Measurements from ENCODE around the gene TUBGCP5.

The TUBGCP5 gene

GRCh38 chr15:22980189-22981050 lies 58.9 kb downstream of the TUBGCP5 start, which contains the start of gene CYFIP1 (continued):
- TF ChIP-seq ZBTB26 (tag by site-specific recombination; optimal IDR thresholded peaks at IDR 0.05) = peak; percentile 55
- peak; percentile 50 for TF ChIP-seq KLF8 (tag by site-specific recombination; IDR thresholded peaks at IDR 0.05)
- TF ChIP-seq ZBTB20 (tag by site-specific recombination; IDR thresholded peaks at IDR 0.05) = peak; percentile 82
- TF ChIP-seq ZNF416 (tag by site-specific recombination; IDR thresholded peaks at IDR 0.05) = no peak
- TF ChIP-seq ZNF76 (tag by site-specific recombination; IDR thresholded peaks at IDR 0.05; ENCODE audit: borderline replicate concordance, low read depth) = peak; percentile 68; the same call in 1 of the 2 replicates
- peak; percentile 81 for TF ChIP-seq ZBTB11 (tag by site-specific recombination; conservative IDR thresholded peaks at IDR 0.05; ENCODE audit: low read depth)
- no peak for TF ChIP-seq ZBTB7A (tag by site-specific recombination; IDR thresholded peaks at IDR 0.05; ENCODE audit: low read depth)
- TF ChIP-seq ZIC2 (tag by site-specific recombination; IDR thresholded peaks at IDR 0.05) = peak; percentile 64
- TF ChIP-seq ZBTB6 (tag by site-specific recombination; IDR thresholded peaks at IDR 0.05) = no peak
- peak; percentile 22; the same call in 1 of the 2 replicates for TF ChIP-seq ZSCAN30 (tag by site-specific recombination; IDR thresholded peaks at IDR 0.05)
- no peak for TF ChIP-seq ZNF26 (tag by site-specific recombination; IDR thresholded peaks at IDR 0.05)
- peak; percentile 82 for TF ChIP-seq GLIS1 (tag by site-specific recombination; IDR thresholded peaks at IDR 0.05)
- peak; percentile 14 for TF ChIP-seq ZNF341 (tag by site-specific recombination; IDR thresholded peaks at IDR 0.05; ENCODE audit: low read depth)
- 0 out of 2 replicates have a peak, but pooled peaks have one; percentile 24 for TF ChIP-seq ZNF449 (tag by site-specific recombination; IDR thresholded peaks at IDR 0.05)
- TF ChIP-seq ZNF513 (tag by site-specific recombination; IDR thresholded peaks at IDR 0.05) = peak; percentile 71
- peak; percentile 27; the same call in 1 of the 2 replicates for TF ChIP-seq ZNF600 (tag by site-specific recombination; IDR thresholded peaks at IDR 0.05)
- TF ChIP-seq KLF7 (tag by site-specific recombination; IDR thresholded peaks at IDR 0.05; ENCODE audit: borderline replicate concordance) = 0 out of 2 replicates have a peak, but pooled peaks have one; percentile 38
- TF ChIP-seq PATZ1 (tag by site-specific recombination; IDR thresholded peaks at IDR 0.05) = peak; percentile 60; the same call in 1 of the 2 replicates
